ENCODE data around the gene ZNF576. TPM values are rescaled to one million over a fixed set of nuclear protein-coding genes. Genes with fewer than 3 reads are reported as not detected.
A peak's percentile ranks its signal among the peaks of the same experiment; 100 is the strongest.

Gene ZNF576
- total and polyA plus RNA-seq, 2 of the 13 experiments (the other 11 are each of a cell fraction or from before 2014, with no cell fraction given) = 7.2 to 9.6 TPM

DNA sequence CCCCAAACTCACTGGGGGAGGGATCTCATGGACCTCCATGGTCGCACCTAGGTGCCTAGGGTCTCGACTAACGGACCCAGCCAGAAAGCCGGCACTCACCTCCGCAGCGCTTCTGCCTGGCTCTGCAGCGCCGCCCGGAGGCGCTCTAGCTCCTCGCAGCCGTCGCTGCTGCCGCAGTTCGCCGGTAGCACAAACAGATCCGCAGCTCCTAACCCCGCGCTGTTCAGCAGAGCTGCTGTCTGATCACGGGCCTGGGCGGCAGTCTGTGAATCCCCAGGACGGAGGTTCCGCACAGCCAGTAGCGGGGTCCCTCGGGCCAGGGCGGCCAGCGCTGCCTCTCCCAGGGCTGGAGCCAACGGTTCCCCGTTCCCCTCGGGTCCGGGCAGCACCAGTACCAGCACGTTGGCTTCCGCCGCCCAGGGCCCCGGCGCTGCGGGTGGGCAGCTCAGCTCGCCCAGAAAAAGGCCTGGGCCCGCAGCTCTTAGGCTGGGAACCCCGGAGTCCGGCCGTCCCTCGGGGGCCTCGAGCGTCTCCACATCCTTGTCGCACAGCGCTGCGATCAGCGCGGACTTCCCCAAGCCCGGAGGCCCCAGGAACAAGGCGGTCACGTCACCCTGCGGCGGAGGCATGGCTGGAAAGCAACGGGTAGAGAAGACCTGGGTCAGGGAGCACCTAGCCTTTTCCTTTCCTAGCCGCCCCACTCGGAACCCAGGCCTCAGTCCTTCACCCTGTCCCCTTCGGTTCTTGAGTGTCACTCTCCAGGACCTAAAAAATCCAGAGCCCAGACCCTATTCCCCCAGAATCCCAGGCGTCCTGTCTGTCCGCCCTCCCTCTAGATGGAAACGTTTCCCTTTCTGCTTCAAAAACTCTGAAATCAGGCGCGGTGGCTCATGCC is 1.4 kb upstream of the ZNF576 start (continued):
- TF ChIP-seq SP1 (IDR thresholded peaks at IDR 0.05) (no peak), SP1 (CRISPR knock-in tag; IDR thresholded peaks at IDR 0.05) (no peak; the same call in 1 of the 2 replicates), ZBTB7A (CRISPR knock-in tag; IDR thresholded peaks at IDR 0.05) (0 out of 2 replicates have a peak, but pooled peaks have one; percentile 24), ZNF816 (CRISPR knock-in tag; IDR thresholded peaks at IDR 0.05; ENCODE audit: borderline replicate concordance) (peak; percentile 88; the same call in 1 of the 2 replicates), TP53 (CRISPR knock-in tag; conservative IDR thresholded peaks at IDR 0.05) (no peak), MIER2 (CRISPR knock-in tag; IDR thresholded peaks at IDR 0.05) (no peak), CC2D1A (CRISPR knock-in tag; IDR thresholded peaks at IDR 0.05) (no peak), ZNF670 (CRISPR knock-in tag; IDR thresholded peaks at IDR 0.05; ENCODE audit: borderline replicate concordance) (no peak)
- TF ChIP-seq, protein P1, sequence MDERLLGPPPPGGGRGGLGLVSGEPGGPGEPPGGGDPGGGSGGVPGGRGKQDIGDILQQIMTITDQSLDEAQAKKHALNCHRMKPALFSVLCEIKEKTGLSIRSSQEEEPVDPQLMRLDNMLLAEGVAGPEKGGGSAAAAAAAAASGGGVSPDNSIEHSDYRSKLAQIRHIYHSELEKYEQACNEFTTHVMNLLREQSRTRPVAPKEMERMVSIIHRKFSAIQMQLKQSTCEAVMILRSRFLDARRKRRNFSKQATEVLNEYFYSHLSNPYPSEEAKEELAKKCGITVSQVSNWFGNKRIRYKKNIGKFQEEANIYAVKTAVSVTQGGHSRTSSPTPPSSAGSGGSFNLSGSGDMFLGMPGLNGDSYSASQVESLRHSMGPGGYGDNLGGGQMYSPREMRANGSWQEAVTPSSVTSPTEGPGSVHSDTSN (CRISPR knock-in tag; IDR thresholded peaks at IDR 0.05) = no peak
- TF ChIP-seq, protein P2, sequence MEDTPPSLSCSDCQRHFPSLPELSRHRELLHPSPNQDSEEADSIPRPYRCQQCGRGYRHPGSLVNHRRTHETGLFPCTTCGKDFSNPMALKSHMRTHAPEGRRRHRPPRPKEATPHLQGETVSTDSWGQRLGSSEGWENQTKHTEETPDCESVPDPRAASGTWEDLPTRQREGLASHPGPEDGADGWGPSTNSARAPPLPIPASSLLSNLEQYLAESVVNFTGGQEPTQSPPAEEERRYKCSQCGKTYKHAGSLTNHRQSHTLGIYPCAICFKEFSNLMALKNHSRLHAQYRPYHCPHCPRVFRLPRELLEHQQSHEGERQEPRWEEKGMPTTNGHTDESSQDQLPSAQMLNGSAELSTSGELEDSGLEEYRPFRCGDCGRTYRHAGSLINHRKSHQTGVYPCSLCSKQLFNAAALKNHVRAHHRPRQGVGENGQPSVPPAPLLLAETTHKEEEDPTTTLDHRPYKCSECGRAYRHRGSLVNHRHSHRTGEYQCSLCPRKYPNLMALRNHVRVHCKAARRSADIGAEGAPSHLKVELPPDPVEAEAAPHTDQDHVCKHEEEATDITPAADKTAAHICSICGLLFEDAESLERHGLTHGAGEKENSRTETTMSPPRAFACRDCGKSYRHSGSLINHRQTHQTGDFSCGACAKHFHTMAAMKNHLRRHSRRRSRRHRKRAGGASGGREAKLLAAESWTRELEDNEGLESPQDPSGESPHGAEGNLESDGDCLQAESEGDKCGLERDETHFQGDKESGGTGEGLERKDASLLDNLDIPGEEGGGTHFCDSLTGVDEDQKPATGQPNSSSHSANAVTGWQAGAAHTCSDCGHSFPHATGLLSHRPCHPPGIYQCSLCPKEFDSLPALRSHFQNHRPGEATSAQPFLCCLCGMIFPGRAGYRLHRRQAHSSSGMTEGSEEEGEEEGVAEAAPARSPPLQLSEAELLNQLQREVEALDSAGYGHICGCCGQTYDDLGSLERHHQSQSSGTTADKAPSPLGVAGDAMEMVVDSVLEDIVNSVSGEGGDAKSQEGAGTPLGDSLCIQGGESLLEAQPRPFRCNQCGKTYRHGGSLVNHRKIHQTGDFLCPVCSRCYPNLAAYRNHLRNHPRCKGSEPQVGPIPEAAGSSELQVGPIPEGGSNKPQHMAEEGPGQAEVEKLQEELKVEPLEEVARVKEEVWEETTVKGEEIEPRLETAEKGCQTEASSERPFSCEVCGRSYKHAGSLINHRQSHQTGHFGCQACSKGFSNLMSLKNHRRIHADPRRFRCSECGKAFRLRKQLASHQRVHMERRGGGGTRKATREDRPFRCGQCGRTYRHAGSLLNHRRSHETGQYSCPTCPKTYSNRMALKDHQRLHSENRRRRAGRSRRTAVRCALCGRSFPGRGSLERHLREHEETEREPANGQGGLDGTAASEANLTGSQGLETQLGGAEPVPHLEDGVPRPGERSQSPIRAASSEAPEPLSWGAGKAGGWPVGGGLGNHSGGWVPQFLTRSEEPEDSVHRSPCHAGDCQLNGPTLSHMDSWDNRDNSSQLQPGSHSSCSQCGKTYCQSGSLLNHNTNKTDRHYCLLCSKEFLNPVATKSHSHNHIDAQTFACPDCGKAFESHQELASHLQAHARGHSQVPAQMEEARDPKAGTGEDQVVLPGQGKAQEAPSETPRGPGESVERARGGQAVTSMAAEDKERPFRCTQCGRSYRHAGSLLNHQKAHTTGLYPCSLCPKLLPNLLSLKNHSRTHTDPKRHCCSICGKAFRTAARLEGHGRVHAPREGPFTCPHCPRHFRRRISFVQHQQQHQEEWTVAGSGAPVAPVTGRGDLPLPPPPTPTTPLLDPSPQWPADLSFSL (CRISPR knock-in tag; IDR thresholded peaks at IDR 0.05) = no peak
- TF ChIP-seq, protein P3, sequence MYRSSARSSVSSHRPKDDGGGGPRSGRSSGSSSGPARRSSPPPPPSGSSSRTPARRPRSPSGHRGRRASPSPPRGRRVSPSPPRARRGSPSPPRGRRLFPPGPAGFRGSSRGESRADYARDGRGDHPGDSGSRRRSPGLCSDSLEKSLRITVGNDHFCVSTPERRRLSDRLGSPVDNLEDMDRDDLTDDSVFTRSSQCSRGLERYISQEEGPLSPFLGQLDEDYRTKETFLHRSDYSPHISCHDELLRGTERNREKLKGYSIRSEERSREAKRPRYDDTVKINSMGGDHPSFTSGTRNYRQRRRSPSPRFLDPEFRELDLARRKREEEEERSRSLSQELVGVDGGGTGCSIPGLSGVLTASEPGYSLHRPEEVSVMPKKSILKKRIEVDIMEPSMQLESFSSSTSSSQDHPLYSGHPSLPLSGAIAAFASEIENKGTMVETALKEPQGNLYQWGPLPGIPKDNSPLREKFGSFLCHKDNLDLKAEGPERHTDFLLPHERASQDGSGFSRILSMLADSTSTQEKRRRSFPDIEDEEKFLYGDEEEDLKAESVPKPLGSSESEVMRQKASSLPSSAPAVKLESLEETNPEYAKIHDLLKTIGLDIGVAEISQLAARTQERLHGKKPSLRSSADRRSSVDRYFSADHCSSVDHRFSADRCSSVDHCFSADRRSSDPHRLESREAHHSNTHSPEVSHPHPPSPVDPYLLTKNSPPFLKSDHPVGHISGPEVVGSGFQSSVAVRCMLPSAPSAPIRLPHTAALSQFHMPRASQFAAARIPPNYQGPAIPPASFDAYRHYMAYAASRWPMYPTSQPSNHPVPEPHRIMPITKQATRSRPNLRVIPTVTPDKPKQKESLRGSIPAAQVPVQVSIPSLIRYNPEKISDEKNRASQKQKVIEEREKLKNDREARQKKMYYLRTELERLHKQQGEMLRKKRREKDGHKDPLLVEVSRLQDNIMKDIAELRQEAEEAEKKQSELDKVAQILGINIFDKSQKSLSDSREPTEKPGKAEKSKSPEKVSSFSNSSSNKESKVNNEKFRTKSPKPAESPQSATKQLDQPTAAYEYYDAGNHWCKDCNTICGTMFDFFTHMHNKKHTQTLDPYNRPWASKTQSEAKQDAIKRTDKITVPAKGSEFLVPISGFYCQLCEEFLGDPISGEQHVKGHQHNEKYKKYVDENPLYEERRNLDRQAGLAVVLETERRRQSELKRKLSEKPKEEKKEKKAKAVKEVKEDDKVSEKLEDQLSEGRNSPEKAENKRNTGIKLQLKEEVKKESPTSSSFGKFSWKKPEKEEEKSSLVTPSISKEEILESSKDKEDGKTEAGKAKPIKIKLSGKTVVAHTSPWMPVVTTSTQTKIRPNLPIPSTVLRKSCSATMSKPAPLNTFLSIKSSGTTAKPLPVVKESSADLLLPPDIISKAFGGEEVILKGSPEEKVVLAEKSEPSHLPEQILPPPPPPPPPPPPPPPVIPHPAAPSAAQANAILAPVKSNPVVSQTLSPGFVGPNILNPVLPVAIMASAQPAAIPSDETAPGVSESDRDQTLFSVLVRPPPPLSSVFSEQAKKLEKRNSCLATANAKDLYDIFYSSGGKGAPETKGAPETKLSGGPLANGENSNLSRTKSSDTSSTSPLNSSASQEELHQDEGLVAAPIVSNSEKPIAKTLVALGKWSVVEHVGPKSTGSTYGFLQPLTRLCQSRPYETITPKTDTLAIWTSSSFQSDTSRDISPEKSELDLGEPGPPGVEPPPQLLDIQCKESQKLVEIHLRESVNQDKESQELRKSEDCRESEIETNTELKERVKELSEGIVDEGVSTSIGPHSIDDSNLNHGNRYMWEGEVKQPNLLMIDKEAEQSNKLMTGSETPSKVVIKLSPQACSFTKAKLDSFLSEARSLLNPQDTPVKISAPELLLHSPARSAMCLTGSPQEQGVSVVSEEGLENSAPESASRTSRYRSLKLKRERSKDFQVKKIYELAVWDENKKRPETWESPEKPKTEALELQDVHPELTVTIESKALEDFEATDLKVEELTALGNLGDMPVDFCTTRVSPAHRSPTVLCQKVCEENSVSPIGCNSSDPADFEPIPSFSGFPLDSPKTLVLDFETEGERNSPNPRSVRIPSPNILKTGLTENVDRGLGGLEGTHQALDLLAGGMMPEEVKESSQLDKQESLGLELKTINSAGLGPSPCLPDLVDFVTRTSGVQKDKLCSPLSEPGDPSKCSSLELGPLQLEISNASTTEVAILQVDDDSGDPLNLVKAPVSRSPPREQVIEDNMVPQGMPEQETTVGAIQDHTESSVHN (CRISPR knock-in tag; IDR thresholded peaks at IDR 0.05) = no peak
